ENCODE measurements around the gene KPNB1.

The KPNB1 gene

DNA sequence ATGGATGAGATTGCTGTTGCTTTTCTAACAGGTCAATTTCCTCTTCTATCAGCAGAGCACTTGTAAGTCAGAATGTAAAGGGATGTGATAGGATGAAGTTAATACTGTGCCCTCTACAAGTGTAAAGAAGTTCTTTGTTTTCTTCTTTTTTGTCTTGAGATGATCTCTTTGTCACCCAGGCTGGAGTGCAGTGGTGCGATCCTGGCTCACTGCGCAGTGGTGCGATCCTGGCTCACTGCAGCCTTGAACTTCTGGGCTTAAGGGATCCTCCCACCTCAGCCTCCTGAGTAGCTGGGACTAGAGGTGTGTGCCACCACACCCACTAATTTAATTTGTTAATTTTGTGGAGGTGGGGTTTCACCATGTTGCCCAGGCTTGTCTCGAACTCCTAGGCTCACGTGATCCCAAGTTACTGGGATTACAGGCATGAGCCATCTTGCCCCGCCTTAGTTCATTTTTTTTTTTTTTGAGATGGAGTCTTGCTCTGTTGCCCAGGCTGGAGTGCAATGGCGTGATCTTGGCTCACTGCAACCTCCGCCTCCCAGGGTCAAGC is 21.6 kb upstream of the KPNB1 start:
- in situ Hi-C loops (cut with MboI; ENCODE audit: low pct_unique_long_range_greater_than_20kb, low sequenced_read_pairs, unreplicated experiment), result no loop called here
- no peak for DNase-seq (ENCODE audit: low spot score)
- TF ChIP-seq, protein P1, sequence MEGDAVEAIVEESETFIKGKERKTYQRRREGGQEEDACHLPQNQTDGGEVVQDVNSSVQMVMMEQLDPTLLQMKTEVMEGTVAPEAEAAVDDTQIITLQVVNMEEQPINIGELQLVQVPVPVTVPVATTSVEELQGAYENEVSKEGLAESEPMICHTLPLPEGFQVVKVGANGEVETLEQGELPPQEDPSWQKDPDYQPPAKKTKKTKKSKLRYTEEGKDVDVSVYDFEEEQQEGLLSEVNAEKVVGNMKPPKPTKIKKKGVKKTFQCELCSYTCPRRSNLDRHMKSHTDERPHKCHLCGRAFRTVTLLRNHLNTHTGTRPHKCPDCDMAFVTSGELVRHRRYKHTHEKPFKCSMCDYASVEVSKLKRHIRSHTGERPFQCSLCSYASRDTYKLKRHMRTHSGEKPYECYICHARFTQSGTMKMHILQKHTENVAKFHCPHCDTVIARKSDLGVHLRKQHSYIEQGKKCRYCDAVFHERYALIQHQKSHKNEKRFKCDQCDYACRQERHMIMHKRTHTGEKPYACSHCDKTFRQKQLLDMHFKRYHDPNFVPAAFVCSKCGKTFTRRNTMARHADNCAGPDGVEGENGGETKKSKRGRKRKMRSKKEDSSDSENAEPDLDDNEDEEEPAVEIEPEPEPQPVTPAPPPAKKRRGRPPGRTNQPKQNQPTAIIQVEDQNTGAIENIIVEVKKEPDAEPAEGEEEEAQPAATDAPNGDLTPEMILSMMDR (IDR thresholded peaks at IDR 0.05; ENCODE audit: extremely low read depth, insufficient read depth, missing control alignments), result no peak

DNA sequence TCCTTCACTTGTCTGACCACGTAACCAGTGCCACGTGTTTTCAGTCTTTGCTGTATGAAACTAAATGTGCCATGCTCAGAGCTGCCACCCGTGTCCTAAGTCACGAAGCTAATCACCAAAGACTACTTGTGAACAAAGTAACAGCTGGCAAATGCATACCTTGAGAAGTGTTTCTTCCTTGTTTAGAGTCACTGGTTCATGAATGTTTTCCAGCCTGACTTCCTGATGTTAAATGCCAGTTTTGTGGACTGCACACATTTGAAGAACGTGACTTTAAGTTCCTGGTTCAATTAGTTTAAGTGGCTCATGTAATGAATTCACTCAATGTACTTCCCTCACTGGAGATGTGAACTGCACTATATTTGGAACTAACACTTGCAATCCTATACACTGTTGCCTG is 19.9 kb upstream of the KPNB1 start:
- in situ Hi-C loops (cut with MboI; ENCODE audit: low pct_unique_long_range_greater_than_20kb, low sequenced_read_pairs, unreplicated experiment), result no loop called here
- no peak for DNase-seq (ENCODE audit: low spot score)
- TF ChIP-seq, protein P1 (IDR thresholded peaks at IDR 0.05; ENCODE audit: extremely low read depth, insufficient read depth, missing control alignments), result no peak

DNA sequence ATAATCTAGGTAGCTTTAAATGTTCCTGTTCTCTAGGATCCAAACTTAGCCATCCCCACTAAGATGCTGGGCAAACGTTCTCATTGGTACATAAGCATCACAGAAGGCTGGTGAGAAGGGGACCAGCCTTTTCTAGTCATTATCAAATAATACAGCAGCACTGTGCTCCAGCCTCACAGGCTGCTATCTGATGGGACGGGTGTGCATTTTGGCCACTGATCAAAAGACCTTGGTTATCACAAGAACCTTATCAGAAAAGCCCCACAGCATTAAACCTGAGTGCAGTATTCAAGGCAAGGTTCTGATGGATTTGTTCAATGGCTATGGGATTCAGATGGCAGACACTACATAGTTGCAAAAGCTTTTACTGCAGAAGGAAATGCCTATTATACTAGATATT is 19.1 kb upstream of the KPNB1 start:
- no peak for DNase-seq (ENCODE audit: low spot score)
- in situ Hi-C loops (cut with MboI; ENCODE audit: low pct_unique_long_range_greater_than_20kb, low sequenced_read_pairs, unreplicated experiment), result no loop called here
- TF ChIP-seq, protein P1 (IDR thresholded peaks at IDR 0.05; ENCODE audit: extremely low read depth, insufficient read depth, missing control alignments), result no peak

DNA sequence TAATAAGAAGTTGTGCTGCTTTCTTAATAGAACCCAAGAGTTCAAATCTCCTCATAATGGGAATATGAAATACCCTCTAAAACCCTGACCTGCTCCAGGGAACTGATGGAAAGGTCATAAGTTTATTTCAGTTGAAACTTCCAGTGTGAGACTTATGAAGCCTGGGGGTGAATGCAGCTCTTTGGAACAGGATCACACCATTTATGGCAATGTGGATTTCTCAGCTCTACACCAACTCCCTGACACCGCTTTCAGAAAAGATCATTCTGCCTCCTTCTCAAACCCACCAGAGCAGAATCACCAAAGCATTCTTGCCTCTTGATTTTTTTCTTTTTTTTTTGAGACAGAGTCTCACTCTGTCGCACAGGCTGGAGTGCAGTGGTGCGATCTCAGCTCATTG is 16.7 kb upstream of the KPNB1 start:
- in situ Hi-C loops (cut with MboI; ENCODE audit: low pct_unique_long_range_greater_than_20kb, low sequenced_read_pairs, unreplicated experiment), result no loop called here

DNA sequence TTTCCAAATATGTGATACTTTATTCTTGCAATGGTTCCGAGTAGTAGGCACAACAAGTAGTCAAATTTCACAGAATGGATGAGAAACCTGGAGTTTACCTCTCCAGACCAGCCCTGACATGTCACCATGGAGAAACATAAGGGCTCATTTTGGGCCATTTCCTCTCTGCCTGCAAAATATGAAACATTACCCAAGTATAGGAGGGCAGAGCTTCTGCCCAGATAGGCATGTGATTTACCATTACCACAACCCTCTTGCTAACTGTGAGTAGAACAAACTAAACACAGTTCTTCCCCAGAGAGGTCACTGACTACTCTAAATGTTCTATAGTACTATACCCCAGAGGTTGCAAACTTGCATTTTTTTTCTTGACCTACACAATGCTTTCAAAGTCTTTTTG is 15.7 kb upstream of the KPNB1 start:
- in situ Hi-C loops (cut with MboI; ENCODE audit: low pct_unique_long_range_greater_than_20kb, low sequenced_read_pairs, unreplicated experiment), result no loop called here
- DNase-seq (ENCODE audit: low spot score), result no peak
- TF ChIP-seq, protein P1 (IDR thresholded peaks at IDR 0.05; ENCODE audit: extremely low read depth, insufficient read depth, missing control alignments), result no peak

More for the DNA sequence above, 16.7 kb upstream of the KPNB1 start:
- DNase-seq (ENCODE audit: low spot score), result no peak
- TF ChIP-seq, protein P1 (IDR thresholded peaks at IDR 0.05; ENCODE audit: extremely low read depth, insufficient read depth, missing control alignments), result no peak

DNA sequence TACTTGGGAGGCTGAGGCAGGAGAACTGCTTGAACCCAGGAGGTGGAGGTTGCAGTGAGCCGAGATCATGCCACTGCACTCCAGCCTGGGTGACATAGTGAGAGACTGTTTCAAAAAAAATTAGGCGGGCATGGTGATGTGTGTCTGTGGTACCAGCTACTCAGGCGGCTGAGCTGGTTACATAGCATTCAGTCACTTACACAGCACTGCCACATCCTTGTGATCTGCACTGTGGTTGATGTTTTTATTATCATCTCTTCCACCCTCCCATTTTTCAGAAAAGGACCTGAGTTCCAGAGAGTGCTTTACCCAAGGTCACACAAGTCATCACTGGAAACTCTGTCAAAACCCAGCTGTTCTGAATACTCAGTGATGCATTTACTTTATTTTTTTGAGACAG is 14.8 kb upstream of the KPNB1 start:
- DNase-seq (ENCODE audit: low spot score), result no peak
- in situ Hi-C loops (cut with MboI; ENCODE audit: low pct_unique_long_range_greater_than_20kb, low sequenced_read_pairs, unreplicated experiment), result no loop called here
- TF ChIP-seq, protein P1 (IDR thresholded peaks at IDR 0.05; ENCODE audit: extremely low read depth, insufficient read depth, missing control alignments), result no peak

DNA sequence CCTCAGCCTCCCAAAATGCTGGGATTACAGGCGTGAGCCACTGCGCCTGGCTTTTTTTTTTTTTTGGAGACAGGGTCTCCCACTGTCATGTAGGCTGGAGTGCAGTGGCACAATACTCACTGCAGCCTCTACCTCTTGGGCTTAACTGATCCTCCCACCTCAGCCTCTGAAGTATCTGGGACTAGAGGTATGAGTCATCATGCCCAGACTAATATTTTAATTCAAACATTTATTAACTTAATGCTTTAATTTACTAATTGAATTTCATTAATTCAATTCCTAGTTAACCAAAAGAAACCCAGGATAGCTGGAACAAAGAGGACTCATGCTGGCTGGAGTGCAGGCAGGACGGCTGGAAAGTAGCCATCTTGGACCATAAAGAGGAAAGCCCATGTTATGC is 14.0 kb upstream of the KPNB1 start:
- TF ChIP-seq, protein P1 (IDR thresholded peaks at IDR 0.05; ENCODE audit: extremely low read depth, insufficient read depth, missing control alignments), result no peak
- in situ Hi-C loops (cut with MboI; ENCODE audit: low pct_unique_long_range_greater_than_20kb, low sequenced_read_pairs, unreplicated experiment), result no loop called here
- DNase-seq (ENCODE audit: low spot score), result no peak

Measured in GM13977 (cell line).